ENCODE data around the gene CHST7. TPM values are rescaled to one million over a fixed set of nuclear protein-coding genes. Genes with fewer than 3 reads are reported as not detected.

CHST7 gene
- total RNA-seq, 1 experiment from 2014 or later = 7.7 TPM

DNA sequence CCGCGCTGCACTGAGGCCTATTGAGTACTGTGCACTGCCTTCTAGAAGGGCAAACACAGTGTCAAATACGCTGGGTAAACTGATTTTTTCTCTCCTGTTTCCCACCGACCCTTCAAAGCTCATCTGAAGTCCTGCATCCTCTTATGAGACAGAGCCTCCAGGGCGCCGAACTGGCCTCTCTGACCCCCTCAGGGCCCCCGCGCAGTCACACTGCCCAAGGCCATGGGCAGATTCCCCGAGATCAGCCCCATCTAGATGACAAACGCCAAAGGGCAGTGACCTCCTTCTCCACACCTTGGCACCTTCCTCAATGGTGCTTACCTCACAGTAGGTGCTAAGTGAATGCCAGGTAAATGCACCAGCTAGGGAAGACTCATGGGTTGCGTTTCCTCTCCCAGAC, 34.4 kb downstream of the CHST7 start:
- Histone ChIP-seq H3K9me2 (ENCODE audit: insufficient read depth) (no peaks in the 10 kb centered on the region), H3K27me3 (ENCODE audit: insufficient read depth, low read length) (no peaks in the 10 kb centered on the region), H3K79me2 (ENCODE audit: insufficient read depth, low read length) (no peaks in the 10 kb centered on the region), H3K9me3 (ENCODE audit: control insufficient read depth in 1 of 2, insufficient read depth in 1 of 2, low read depth in 1 of 2, low read length in 2 of 2) (no peaks in the 10 kb centered on the region), H3K27ac (ENCODE audit: low read depth, low read length) (no peak overlapping the region), H2AFZ (ENCODE audit: low read depth, low read length, poor library complexity, severe bottlenecking) (no peak overlapping the region), H3K36me3 (ENCODE audit: control insufficient read depth in 1 of 2, insufficient read depth in 2 of 2, low read length in 2 of 2) (no peaks in the 10 kb centered on the region), H3K4me2 (ENCODE audit: low read length) (no peak overlapping the region), H3K9ac (ENCODE audit: low read length) (no peak overlapping the region), H3K4me3 (replicated peaks in 1 of 2; ENCODE audit: low read depth in 1 of 2, low read length in 2 of 2) (no peak overlapping the region), H3K4me1 (ENCODE audit: control insufficient read depth in 1 of 2, insufficient read depth in 2 of 2, low read length in 2 of 2) (0 out of 4 replicates have a peak, but pooled peaks cover 0 to 4% of the 10 kb centered on the region in 2 experiments), H4K20me1 (ENCODE audit: insufficient read depth) (no peaks in the 10 kb centered on the region)
- intact Hi-C loops (cut with micrococcal nuclease) = no loop called here
- ChIA-PET RAD21 (ENCODE audit: low non-redundant PET in 1 of 2, low total read pairs in 2 of 2, uncharacterized antibody in 2 of 2, unreplicated experiment in 2 of 2) (no interaction called here), POLR2A (no interaction called here), CTCF (no interaction called here)
- ATAC-seq = no peak
- no peak for TF ChIP-seq CBX3 (IDR thresholded peaks at IDR 0.05; ENCODE audit: low read depth)
- no peak for TF ChIP-seq ZBTB33 (IDR thresholded peaks at IDR 0.05; ENCODE audit: extremely low read depth, insufficient replicate concordance, low read length)
- no peak for TF ChIP-seq EGR1 (IDR thresholded peaks at IDR 0.05; ENCODE audit: low read depth)
- BruUV-seq (replicated peaks) = no TSS peak
- no peak for DNase-seq (ENCODE audit: low read depth, low spot score)

GRCh38 chrX:46610070-46610658, 36.6 kb downstream of the CHST7 start:
- H3K27ac ChIP-seq (ENCODE audit: low read depth, low read length) = no peak overlapping the region
- H2AFZ ChIP-seq (ENCODE audit: low read depth, low read length, poor library complexity, severe bottlenecking) = no peak overlapping the region
- POLR2A ChIA-PET = no interaction called here
- H3K9me2 ChIP-seq (ENCODE audit: insufficient read depth) = no peaks in the 10 kb centered on the region
- H3K9ac ChIP-seq (ENCODE audit: low read length) = no peak overlapping the region
- intact Hi-C loops (cut with micrococcal nuclease) = no loop called here
- H3K4me1 ChIP-seq (ENCODE audit: control insufficient read depth in 1 of 2, insufficient read depth in 2 of 2, low read length in 2 of 2) = 0 out of 4 replicates have a peak, but pooled peaks cover 0 to 4% of the 10 kb centered on the region in 2 experiments
- no peak overlapping the region for H3K4me3 ChIP-seq (replicated peaks in 1 of 2; ENCODE audit: low read depth in 1 of 2, low read length in 2 of 2)
- RAD21 ChIA-PET (ENCODE audit: low non-redundant PET in 1 of 2, low total read pairs in 2 of 2, uncharacterized antibody in 2 of 2, unreplicated experiment in 2 of 2) = no interaction called here
- no peak for ATAC-seq
- BruUV-seq (replicated peaks) = no TSS peak
- H4K20me1 ChIP-seq (ENCODE audit: insufficient read depth) = no peaks in the 10 kb centered on the region
- no peaks in the 10 kb centered on the region for H3K27me3 ChIP-seq (ENCODE audit: insufficient read depth, low read length)
- H3K4me2 ChIP-seq (ENCODE audit: low read length) = no peak overlapping the region
- no peak for DNase-seq (ENCODE audit: low read depth, low spot score)
- CTCF ChIA-PET = no interaction called here
- no peaks in the 10 kb centered on the region for H3K9me3 ChIP-seq (ENCODE audit: control insufficient read depth in 1 of 2, insufficient read depth in 1 of 2, low read depth in 1 of 2, low read length in 2 of 2)
- no peaks in the 10 kb centered on the region for H3K79me2 ChIP-seq (ENCODE audit: insufficient read depth, low read length)
- TF ChIP-seq SRF (IDR thresholded peaks at IDR 0.05; ENCODE audit: low read depth) (no peak), POLR2A (IDR thresholded peaks at IDR 0.05; ENCODE audit: borderline replicate concordance, extremely low read depth, insufficient read depth, insufficient read length) (no peak), RAD21 (IDR thresholded peaks at IDR 0.05; ENCODE audit: low read depth) (no peak), POLR2AphosphoS5 (IDR thresholded peaks at IDR 0.05; ENCODE audit: low read depth, low read length) (no peak), MAX (IDR thresholded peaks at IDR 0.05) (no peak), EGR1 (IDR thresholded peaks at IDR 0.05; ENCODE audit: low read depth) (no peak), CTCF (IDR thresholded peaks at IDR 0.05 in 2 of 3, conservative IDR thresholded peaks at IDR 0.05 in 1 of 3; ENCODE audit: borderline replicate concordance in 1 of 3, insufficient read depth in 1 of 3, low read depth in 2 of 3, low read length in 2 of 3) (no peak)
- H3K36me3 ChIP-seq (ENCODE audit: control insufficient read depth in 1 of 2, insufficient read depth in 2 of 2, low read length in 2 of 2) = no peaks in the 10 kb centered on the region

Data from HCT116 (cell line).